ENCODE data around the gene GRP. TPM values are rescaled to one million over a fixed set of nuclear protein-coding genes. Genes with fewer than 3 reads are reported as not detected.

Gene GRP
- total RNA-seq, 1 donor from 2014 or later = not detected

Other genes with a start within 250 kb of the GRP start
- gene SEC11C, start 80.3 kb upstream of the GRP start, total RNA-seq = 22.7 TPM
- gene RAX, start 53.3 kb downstream of the GRP start, total RNA-seq = not detected
- not detected for gene CPLX4, start 98.5 kb downstream of the GRP start, total RNA-seq
- 63.1 TPM for gene LMAN1, start 139.1 kb downstream of the GRP start, total RNA-seq